HCT116 (cell line): ENCODE measurements around the gene UMPS.

Experiments used
- ELF1 ChIP-seq: IDR thresholded peaks from 2 replicates; pipeline ENCODE4 v1.6.1; 2012; ENCODE audit warnings: low read depth, borderline replicate concordance
- EZH2phosphoT487 ChIP-seq: fragments of 200-600 bp; IDR thresholded peaks from 2 replicates; pipeline ENCODE4 v1.6.1; 2018; ENCODE audit warnings: antibody characterized with exemption, borderline replicate concordance
- SIN3A ChIP-seq: IDR thresholded peaks from 2 replicates; pipeline ENCODE4 v1.6.1; 2012; ENCODE audit warnings: low read depth
- TCF7L2 ChIP-seq: IDR thresholded peaks from 2 replicates; pipeline ENCODE4 v1.7.0; 2011; ENCODE audit warnings: borderline replicate concordance, inconsistent platforms; ENCODE audit not compliant: insufficient read depth, insufficient read length; ENCODE audit errors: extremely low read depth
- TF ChIP-seq, protein P1 (sequence below), 3 experiments: fragments of 200-600 bp in 1 of 3; sonication (generic) in 1 of 3; IDR thresholded peaks in 2 of 3; conservative IDR thresholded peaks in 1 of 3; 2 replicates each; pipeline ENCODE4 v1.5.1; 2012 to 2017; ENCODE audit warnings: low read depth in 2 of 3, low read length in 2 of 3, antibody characterized with exemption in 1 of 3, borderline replicate concordance in 1 of 3, control low read depth in 1 of 3, mild to moderate bottlenecking in 1 of 3, mixed read lengths in 1 of 3, mixed run types in 1 of 3, moderate library complexity in 1 of 3; ENCODE audit not compliant: insufficient read depth in 1 of 3

- TF ChIP-seq SIN3A (no peak), EZH2phosphoT487 (no peak), TCF7L2 (no peak), ELF1 (no peak)
- TF ChIP-seq, protein P1, sequence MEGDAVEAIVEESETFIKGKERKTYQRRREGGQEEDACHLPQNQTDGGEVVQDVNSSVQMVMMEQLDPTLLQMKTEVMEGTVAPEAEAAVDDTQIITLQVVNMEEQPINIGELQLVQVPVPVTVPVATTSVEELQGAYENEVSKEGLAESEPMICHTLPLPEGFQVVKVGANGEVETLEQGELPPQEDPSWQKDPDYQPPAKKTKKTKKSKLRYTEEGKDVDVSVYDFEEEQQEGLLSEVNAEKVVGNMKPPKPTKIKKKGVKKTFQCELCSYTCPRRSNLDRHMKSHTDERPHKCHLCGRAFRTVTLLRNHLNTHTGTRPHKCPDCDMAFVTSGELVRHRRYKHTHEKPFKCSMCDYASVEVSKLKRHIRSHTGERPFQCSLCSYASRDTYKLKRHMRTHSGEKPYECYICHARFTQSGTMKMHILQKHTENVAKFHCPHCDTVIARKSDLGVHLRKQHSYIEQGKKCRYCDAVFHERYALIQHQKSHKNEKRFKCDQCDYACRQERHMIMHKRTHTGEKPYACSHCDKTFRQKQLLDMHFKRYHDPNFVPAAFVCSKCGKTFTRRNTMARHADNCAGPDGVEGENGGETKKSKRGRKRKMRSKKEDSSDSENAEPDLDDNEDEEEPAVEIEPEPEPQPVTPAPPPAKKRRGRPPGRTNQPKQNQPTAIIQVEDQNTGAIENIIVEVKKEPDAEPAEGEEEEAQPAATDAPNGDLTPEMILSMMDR (IDR thresholded peaks at IDR 0.05 in 2 of 3, conservative IDR thresholded peaks at IDR 0.05 in 1 of 3; ENCODE audit: borderline replicate concordance in 1 of 3, insufficient read depth in 1 of 3, low read depth in 2 of 3, low read length in 2 of 3): no peak
Observed at GRCh38 chr3:124745756-124746155, 15.5 kb downstream of the UMPS start.
